Neural progenitor cell (in vitro differentiated cells): ENCODE measurements around the gene TRMT1. TPM values are rescaled to one million over a fixed set of nuclear protein-coding genes. Genes with fewer than 3 reads are reported as not detected.

Experiments used
- DNase-seq: peaks from one replicate; pipeline ENCODE4 v3.0.0-alpha.2; 2016; ENCODE audit warnings: low spot score
- H2AFZ ChIP-seq: fragments of 200-600 bp; sonication (generic); replicated peaks from 2 replicates; pipeline ENCODE4 v1.6.1; 2016; ENCODE audit warnings: antibody characterized with exemption
- H3F3A ChIP-seq: fragments of 200-600 bp; sonication (generic); 2 replicates; pipeline ENCODE4 v1.6.1; 2016; ENCODE audit warnings: antibody characterized with exemption, low read depth
- H3K27ac ChIP-seq: fragments of 200-600 bp; sonication (generic); 2 replicates; pipeline ENCODE4 v1.5.1; 2016; ENCODE audit warnings: mild to moderate bottlenecking
- H3K27me3 ChIP-seq: fragments of 200-600 bp; sonication (generic); 2 replicates; pipeline ENCODE4 v1.6.1; 2016; ENCODE audit warnings: mild to moderate bottlenecking, moderate library complexity
- H3K36me3 ChIP-seq: fragments of 200-600 bp; sonication (generic); 2 replicates; pipeline ENCODE4 v1.5.1; 2016
- H3K4me1 ChIP-seq: fragments of 200-600 bp; sonication (generic); 2 replicates; pipeline ENCODE4 v1.6.1; 2016; ENCODE audit warnings: mixed run types
- H3K4me2 ChIP-seq: fragments of 200-600 bp; sonication (generic); 2 replicates; pipeline ENCODE4 v1.6.1; 2016
- H3K4me3 ChIP-seq: fragments of 200-600 bp; sonication (generic); 2 replicates; pipeline ENCODE4 v1.5.1; 2016
- H3K79me2 ChIP-seq: fragments of 200-600 bp; sonication (generic); 2 replicates; pipeline ENCODE4 v1.6.1; 2016; ENCODE audit warnings: low read depth
- H3K9ac ChIP-seq: fragments of 200-600 bp; sonication (generic); 2 replicates; pipeline ENCODE4 v1.6.1; 2016
- H3K9me3 ChIP-seq: fragments of 200-600 bp; sonication (generic); 2 replicates; pipeline ENCODE4 v1.5.1; 2016; ENCODE audit warnings: low read depth
- H4K20me1 ChIP-seq: fragments of 200-600 bp; sonication (generic); 2 replicates; pipeline ENCODE4 v1.6.1; 2016; ENCODE audit warnings: low read depth
- H3K27ac Mint-ChIP-seq: 3 replicates; pipeline ENCODE4 v1.8.0; 2021; ENCODE audit warnings: mixed read lengths
- H3K27me3 Mint-ChIP-seq: 2 replicates; pipeline ENCODE4 v1.8.0; 2022; ENCODE audit warnings: low read depth, mild to moderate bottlenecking, inconsistent platforms, moderate library complexity, mixed read lengths; ENCODE audit not compliant: insufficient read depth
- H3K36me3 Mint-ChIP-seq: 3 replicates; pipeline ENCODE4 v1.8.0; 2021; ENCODE audit warnings: mixed read lengths
- H3K4me1 Mint-ChIP-seq: 3 replicates; pipeline ENCODE4 v1.8.0; 2021; ENCODE audit warnings: mixed read lengths
- H3K4me3 Mint-ChIP-seq: 3 replicates; pipeline ENCODE4 v1.8.0; 2021; ENCODE audit warnings: mild to moderate bottlenecking, moderate library complexity, mixed read lengths
- H3K9me3 Mint-ChIP-seq: 3 replicates; pipeline ENCODE4 v1.8.0; 2020; ENCODE audit warnings: mixed read lengths
- CTCF ChIP-seq: fragments of 200-600 bp; sonication (generic); IDR thresholded peaks from 2 replicates; pipeline ENCODE4 v1.5.1; 2017; ENCODE audit warnings: antibody characterized with exemption, mild to moderate bottlenecking
- EZH2 ChIP-seq: fragments of 200-600 bp; sonication (generic); IDR thresholded peaks from 2 replicates; pipeline ENCODE4 v1.6.1; 2017; ENCODE audit warnings: antibody characterized with exemption, mild to moderate bottlenecking, moderate library complexity
- EZH2phosphoT487 ChIP-seq: fragments of 200-600 bp; sonication (generic); IDR thresholded peaks from 2 replicates; pipeline ENCODE4 v1.6.1; 2017; ENCODE audit warnings: antibody characterized with exemption
- total RNA-seq: library from RNA; depleted of rRNA; stranded (reverse); fragments of >200 nt; gene quantifications from 2 replicates; pipeline ENCODE4 v1.2.3, GENCODE V29; 2015; ENCODE audit warnings: low replicate concordance

The TRMT1 gene
- total RNA-seq, 1 donor from 2014 or later, result 30.2 TPM

GRCh38 chr19:13074378-13074777 lies 42.2 kb downstream of the TRMT1 start:
- peaks cover 14% of the 10 kb centered on the region for H3K27me3 ChIP-seq
- H3K9me3 ChIP-seq, result no peaks in the 10 kb centered on the region
- H3K9me3 Mint-ChIP-seq, result no peaks in the 10 kb centered on the region
- H3K4me3 ChIP-seq, result no peak overlapping the region
- H3K4me2 ChIP-seq, result no peak overlapping the region
- no peak overlapping the region for H3K27ac Mint-ChIP-seq
- no peak overlapping the region for H3K9ac ChIP-seq
- no peak for DNase-seq
- H3F3A ChIP-seq, result no peaks in the 10 kb centered on the region
- TF ChIP-seq EZH2 (no peak), EZH2phosphoT487 (no peak), CTCF (no peak)
- no peaks in the 10 kb centered on the region for H3K36me3 Mint-ChIP-seq
- no peaks in the 10 kb centered on the region for H3K36me3 ChIP-seq
- H4K20me1 ChIP-seq, result no peaks in the 10 kb centered on the region
- H3K27ac ChIP-seq, result no peak overlapping the region
- peaks cover 47% of the 10 kb centered on the region for H3K27me3 Mint-ChIP-seq
- H3K79me2 ChIP-seq, result no peaks in the 10 kb centered on the region
- peaks cover 17% of the 10 kb centered on the region for H3K4me1 Mint-ChIP-seq
- H2AFZ ChIP-seq, result no peak overlapping the region
- no peak overlapping the region for H3K4me3 Mint-ChIP-seq
- H3K4me1 ChIP-seq, result peaks cover 38% of the 10 kb centered on the region

GRCh38 chr19:13073263-13073662 lies 43.3 kb downstream of the TRMT1 start:
- H3K27me3 Mint-ChIP-seq, result peaks cover 48% of the 10 kb centered on the region
- Histone ChIP-seq H3K9ac (no peak overlapping the region), H3F3A (no peaks in the 10 kb centered on the region), H3K9me3 (no peaks in the 10 kb centered on the region), H3K79me2 (no peaks in the 10 kb centered on the region), H3K36me3 (no peaks in the 10 kb centered on the region), H3K4me3 (no peak overlapping the region), H3K27ac (no peak overlapping the region), H4K20me1 (no peaks in the 10 kb centered on the region), H3K4me2 (no peak overlapping the region), H3K27me3 (peaks cover 22% of the 10 kb centered on the region), H2AFZ (no peak overlapping the region), H3K4me1 (peaks cover 30% of the 10 kb centered on the region)
- no peaks in the 10 kb centered on the region for H3K9me3 Mint-ChIP-seq
- no peak overlapping the region for H3K27ac Mint-ChIP-seq
- no peak for TF ChIP-seq CTCF
- TF ChIP-seq EZH2, result no peak
- TF ChIP-seq EZH2phosphoT487, result no peak
- no peak overlapping the region for H3K4me3 Mint-ChIP-seq
- no peaks in the 10 kb centered on the region for H3K36me3 Mint-ChIP-seq
- no peak for DNase-seq
- peaks cover 16% of the 10 kb centered on the region for H3K4me1 Mint-ChIP-seq

GRCh38 chr19:13072188-13072908 lies 44.2 kb downstream of the TRMT1 start:
- Histone ChIP-seq H4K20me1 (no peaks in the 10 kb centered on the region), H3K9me3 (no peaks in the 10 kb centered on the region), H3K27ac (no peak overlapping the region), H3K4me3 (no peak overlapping the region), H3K4me1 (peaks cover 21% of the 10 kb centered on the region), H3K79me2 (no peaks in the 10 kb centered on the region), H3K4me2 (no peak overlapping the region), H2AFZ (no peak overlapping the region), H3K36me3 (no peaks in the 10 kb centered on the region), H3K9ac (no peak overlapping the region), H3K27me3 (peaks cover 22% of the 10 kb centered on the region), H3F3A (no peaks in the 10 kb centered on the region)
- Mint-ChIP-seq H3K27ac (no peak overlapping the region), H3K4me3 (no peak overlapping the region), H3K9me3 (no peaks in the 10 kb centered on the region), H3K36me3 (no peaks in the 10 kb centered on the region), H3K4me1 (peaks cover 9% of the 10 kb centered on the region), H3K27me3 (peaks cover 43% of the 10 kb centered on the region)
- TF ChIP-seq EZH2phosphoT487 (no peak), CTCF (no peak)
- no peak for DNase-seq
